GM13977 (cell line): Measurements from ENCODE around the gene S100A1.

Source experiments
- DNase-seq: peaks from one replicate; pipeline ENCODE4 v3.0.0; 2012; ENCODE audit warnings: low spot score
- in situ Hi-C: fragments of 300-500 bp; cut with MboI; formaldehyde crosslinking; loops from one replicate; pipeline ENCODE4 v1.12.0; 2022; ENCODE audit warnings: low sequenced_read_pairs, low pct_unique_long_range_greater_than_20kb, mixed read lengths, inconsistent platforms; ENCODE audit not compliant: unreplicated experiment
- TF ChIP-seq, protein P1 (sequence below): IDR thresholded peaks from 2 replicates; pipeline ENCODE4 v1.5.1; 2012; ENCODE audit warnings: mild to moderate bottlenecking, control low read depth; ENCODE audit not compliant: insufficient read depth; ENCODE audit errors: extremely low read depth, missing control alignments

Gene S100A1

DNA sequence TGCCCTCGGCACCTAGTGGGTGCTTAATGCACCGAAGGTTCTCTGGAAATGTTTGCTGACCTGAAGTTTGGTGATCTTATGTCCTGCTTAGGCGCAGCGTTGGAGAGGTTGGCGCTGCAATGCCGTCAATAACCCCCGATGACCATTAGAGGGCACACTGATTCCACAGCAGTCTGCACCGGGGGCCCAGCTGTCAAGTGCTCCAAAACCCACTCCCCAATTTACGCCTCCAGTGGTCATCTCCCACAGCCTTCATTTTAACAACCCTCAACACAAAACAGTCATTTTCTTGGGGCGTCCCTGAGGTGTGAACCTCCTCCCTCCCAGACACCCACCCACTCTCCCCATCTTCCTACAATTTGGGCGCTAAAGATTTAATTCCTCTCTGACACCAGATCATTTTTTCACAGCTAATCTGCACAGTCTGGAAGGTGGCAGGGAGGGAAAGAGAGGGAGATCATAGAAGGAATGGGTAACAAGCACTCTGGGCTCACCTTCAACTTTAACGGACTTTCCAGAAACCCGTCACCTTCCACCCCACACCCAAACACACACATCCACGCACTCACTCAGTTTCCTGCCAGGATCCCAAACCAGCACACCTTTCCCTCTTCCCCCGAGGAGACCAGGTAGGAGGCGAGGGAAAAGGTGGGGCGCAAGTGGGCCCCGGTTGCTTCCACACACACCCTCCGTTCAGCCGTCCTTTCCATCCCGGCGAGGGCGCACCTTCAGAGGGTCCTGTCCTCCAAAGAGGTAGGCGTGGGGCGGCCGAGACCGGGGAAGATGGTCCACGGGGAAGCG lies 49.7 kb downstream of the S100A1 start:
- in situ Hi-C loops, result loop anchor here (10.0 kb wide), 2 partner anchors 67 to 307 kb away; partner anchors contain the start of gene RAB13
- DNase-seq, result peak; percentile 80
- TF ChIP-seq, protein P1, sequence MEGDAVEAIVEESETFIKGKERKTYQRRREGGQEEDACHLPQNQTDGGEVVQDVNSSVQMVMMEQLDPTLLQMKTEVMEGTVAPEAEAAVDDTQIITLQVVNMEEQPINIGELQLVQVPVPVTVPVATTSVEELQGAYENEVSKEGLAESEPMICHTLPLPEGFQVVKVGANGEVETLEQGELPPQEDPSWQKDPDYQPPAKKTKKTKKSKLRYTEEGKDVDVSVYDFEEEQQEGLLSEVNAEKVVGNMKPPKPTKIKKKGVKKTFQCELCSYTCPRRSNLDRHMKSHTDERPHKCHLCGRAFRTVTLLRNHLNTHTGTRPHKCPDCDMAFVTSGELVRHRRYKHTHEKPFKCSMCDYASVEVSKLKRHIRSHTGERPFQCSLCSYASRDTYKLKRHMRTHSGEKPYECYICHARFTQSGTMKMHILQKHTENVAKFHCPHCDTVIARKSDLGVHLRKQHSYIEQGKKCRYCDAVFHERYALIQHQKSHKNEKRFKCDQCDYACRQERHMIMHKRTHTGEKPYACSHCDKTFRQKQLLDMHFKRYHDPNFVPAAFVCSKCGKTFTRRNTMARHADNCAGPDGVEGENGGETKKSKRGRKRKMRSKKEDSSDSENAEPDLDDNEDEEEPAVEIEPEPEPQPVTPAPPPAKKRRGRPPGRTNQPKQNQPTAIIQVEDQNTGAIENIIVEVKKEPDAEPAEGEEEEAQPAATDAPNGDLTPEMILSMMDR, result peak; percentile 95

DNA sequence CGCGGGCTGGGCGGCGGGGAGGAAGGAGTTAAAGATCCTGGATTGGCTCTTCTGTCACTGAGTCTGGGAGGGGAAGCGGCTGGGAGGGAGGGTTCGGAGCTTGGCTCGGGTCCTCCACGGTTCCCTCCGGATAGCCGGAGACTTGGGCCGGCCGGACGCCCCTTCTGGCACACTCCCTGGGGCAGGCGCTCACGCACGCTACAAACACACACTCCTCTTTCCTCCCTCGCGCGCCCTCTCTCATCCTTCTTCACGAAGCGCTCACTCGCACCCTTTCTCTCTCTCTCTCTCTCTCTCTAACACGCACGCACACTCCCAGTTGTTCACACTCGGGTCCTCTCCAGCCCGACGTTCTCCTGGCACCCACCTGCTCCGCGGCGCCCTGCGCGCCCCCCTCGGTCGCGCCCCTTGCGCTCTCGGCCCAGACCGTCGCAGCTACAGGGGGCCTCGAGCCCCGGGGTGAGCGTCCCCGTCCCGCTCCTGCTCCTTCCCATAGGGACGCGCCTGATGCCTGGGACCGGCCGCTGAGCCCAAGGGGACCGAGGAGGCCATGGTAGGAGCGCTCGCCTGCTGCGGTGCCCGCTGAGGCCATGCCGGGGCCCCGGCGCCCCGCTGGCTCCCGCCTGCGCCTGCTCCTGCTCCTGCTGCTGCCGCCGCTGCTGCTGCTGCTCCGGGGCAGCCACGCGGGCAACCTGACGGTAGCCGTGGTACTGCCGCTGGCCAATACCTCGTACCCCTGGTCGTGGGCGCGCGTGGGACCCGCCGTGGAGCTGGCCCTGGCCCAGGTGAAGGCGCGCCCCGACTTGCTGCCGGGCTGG lies 50.5 kb downstream of the S100A1 start, which contains the start of gene NPR1:
TSS of gene NPR1 (plus strand) at position 170 of the 818 bp plus-strand sequence. CDS start at position 591, 421 bp downstream.
- in situ Hi-C loops, result loop anchor here (10.0 kb wide), 2 partner anchors 66 to 306 kb away; partner anchors contain the start of gene RAB13
- peak; percentile 56 for DNase-seq

DNA sequence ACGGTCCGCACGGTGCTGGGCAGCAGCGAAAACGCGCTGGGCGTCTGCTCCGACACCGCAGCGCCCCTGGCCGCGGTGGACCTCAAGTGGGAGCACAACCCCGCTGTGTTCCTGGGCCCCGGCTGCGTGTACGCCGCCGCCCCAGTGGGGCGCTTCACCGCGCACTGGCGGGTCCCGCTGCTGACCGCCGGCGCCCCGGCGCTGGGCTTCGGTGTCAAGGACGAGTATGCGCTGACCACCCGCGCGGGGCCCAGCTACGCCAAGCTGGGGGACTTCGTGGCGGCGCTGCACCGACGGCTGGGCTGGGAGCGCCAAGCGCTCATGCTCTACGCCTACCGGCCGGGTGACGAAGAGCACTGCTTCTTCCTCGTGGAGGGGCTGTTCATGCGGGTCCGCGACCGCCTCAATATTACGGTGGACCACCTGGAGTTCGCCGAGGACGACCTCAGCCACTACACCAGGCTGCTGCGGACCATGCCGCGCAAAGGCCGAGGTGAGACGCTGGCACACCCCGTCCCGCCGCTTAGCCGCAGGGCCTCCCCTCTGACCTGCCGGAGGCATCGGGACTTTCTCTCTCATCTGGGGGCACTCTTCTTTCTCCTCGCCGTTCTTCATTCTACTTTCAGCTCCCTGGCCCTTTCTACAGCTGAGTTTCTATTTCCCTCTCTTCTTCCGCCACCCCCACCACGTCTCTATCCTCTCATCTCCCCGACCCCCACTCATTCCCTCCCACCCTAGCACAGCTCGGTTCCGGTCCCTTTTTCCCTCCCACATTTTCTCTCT lies 51.3 kb downstream of the S100A1 start:
- TF ChIP-seq, protein P1, result peak; percentile 11
- in situ Hi-C loops, result loop anchor here (10.0 kb wide), 2 partner anchors 65 to 305 kb away; partner anchors contain the start of gene RAB13
- DNase-seq, result peak; percentile 52

More for the DNA sequence above, 50.5 kb downstream of the S100A1 start, which contains the start of gene NPR1:
- TF ChIP-seq, protein P1, result no peak

DNA sequence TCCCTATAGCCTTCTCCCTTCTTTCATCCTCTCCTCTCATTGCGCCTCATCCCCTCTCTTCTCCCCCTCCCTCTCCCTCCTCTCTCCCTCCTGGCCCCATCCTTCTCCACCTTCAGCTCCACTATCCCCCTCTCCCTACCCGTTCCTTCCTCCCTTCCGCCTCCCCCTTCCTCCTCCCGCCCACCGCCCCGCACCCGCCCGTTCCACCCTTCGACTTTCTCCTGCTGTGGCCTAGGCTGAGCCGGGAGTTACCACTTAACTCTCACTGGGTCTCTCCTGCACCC lies 51.8 kb downstream of the S100A1 start:
- TF ChIP-seq, protein P1, result no peak
- in situ Hi-C loops, result no loop called here
- DNase-seq, result no peak
